ENCODE results near the gene STK38. TPM values are rescaled to one million over a fixed set of nuclear protein-coding genes. Genes with fewer than 3 reads are reported as not detected.

The STK38 gene
- total and polyA plus RNA-seq, 2 of the 13 experiments (the other 11 are each of a cell fraction or from before 2014, with no cell fraction given): 10.3 to 20.7 TPM

DNA sequence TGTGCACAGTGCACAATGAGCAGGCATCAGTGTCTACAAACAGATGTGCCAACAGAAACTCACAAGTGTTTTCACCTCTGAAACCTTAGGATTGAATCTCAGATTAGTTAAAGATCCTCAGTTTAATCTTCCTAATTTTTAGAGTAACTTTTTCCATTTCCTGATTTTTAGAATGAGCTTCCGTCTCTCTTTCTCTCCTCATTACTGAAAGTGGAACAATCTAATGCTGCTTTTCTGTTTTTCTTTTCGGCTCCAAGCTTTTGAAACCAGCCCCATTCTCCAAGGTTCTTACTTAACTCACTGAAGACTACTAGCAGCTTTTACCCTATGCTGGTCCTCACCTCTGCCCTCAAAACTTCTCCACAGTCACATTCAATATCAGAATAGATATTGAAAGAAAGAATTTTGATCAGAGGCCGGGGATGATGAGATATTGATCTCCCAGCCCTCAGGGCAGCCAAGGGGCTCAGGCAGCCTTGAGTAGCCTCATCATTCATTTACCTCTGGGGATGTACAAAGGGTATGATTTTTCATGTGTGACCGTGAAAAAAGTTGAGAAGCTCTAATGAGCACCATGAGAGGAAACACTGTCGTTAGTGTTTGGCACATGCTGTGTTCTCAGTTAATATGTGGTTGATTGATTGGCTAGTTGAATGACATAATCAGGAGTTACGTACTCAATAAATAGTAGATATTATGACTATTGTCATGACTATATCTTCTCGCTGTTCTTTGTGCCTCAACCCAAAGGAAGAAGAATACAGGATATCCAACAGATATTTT is 11.9 kb upstream of the STK38 start:
- Histone ChIP-seq H3K4me1 (ENCODE audit: insufficient read depth, low read length) (peaks cover 30% of the 10 kb centered on the region), H3K27ac (ENCODE audit: extremely low read length, insufficient read depth, low read length) (no peak overlapping the region), H3K4me3 (replicated peaks in 1 of 3; ENCODE audit: insufficient read depth in 1 of 3, low read depth in 2 of 3, low read length in 3 of 3) (no peak overlapping the region), H3K79me2 (ENCODE audit: insufficient read depth, low read length) (no peaks in the 10 kb centered on the region), H3K9me3 (ENCODE audit: low read length) (no peaks in the 10 kb centered on the region), H4K20me1 (ENCODE audit: insufficient read depth, low read length) (no peaks in the 10 kb centered on the region), H2AFZ (ENCODE audit: low read length) (no peak overlapping the region), H3K36me3 (replicated peaks in 1 of 2; ENCODE audit: control insufficient read depth in 1 of 2, insufficient read depth in 2 of 2, low read length in 2 of 2) (no peaks in the 10 kb centered on the region), H3K27me3 (ENCODE audit: control insufficient read depth in 1 of 2, insufficient read depth in 2 of 2, low read length in 2 of 2) (no peaks in the 10 kb centered on the region; a peak in 1 of 5 replicates), H3K9ac (ENCODE audit: insufficient read depth, low read depth, low read length) (no peak overlapping the region), H3K4me2 (ENCODE audit: low read depth, low read length) (no peak overlapping the region)
- ATAC-seq (no peak), FAIRE-seq (no peak), DNase-seq (ENCODE audit: low spot score) (no peak)
- POLR2A ChIA-PET: no interaction called here
- WGBS (ENCODE audit: low lambda C conversion rate): 40% methylated on average over 7 of the region's 7 CpGs
- intact Hi-C loops (cut with micrococcal nuclease; ENCODE audit: unreplicated experiment): no loop called here
- in situ Hi-C loops (cut with HindIII; ENCODE audit: extremely low pct_ligation_motif_present, low pct_unique_long_range_greater_than_20kb): no loop called here
- BruUV-seq (replicated peaks): no TSS peak
- CTCF ChIA-PET (ENCODE audit: low intra/inter-chr PET ratio, low total read pairs): no interaction called here
- TF ChIP-seq EZH2 (conservative IDR thresholded peaks at IDR 0.05; ENCODE audit: low read depth, low read length): no peak
- TF ChIP-seq TCF7L2 (IDR thresholded peaks at IDR 0.05; ENCODE audit: low read depth, low read length): no peak
- TF ChIP-seq ASH2L (IDR thresholded peaks at IDR 0.05; ENCODE audit: insufficient read length, low read depth, low read length): no peak
- TF ChIP-seq GABPB1 (CRISPR knock-in tag; IDR thresholded peaks at IDR 0.05): no peak
- TF ChIP-seq NRL (CRISPR knock-in tag; IDR thresholded peaks at IDR 0.05; ENCODE audit: borderline replicate concordance): no peak
- TF ChIP-seq ZNF510 (CRISPR knock-in tag; IDR thresholded peaks at IDR 0.05; ENCODE audit: low read depth): no peak
- no peak for TF ChIP-seq ZNF720 (CRISPR knock-in tag; IDR thresholded peaks at IDR 0.05)
- no peak for TF ChIP-seq KDM5A (IDR thresholded peaks at IDR 0.05; ENCODE audit: borderline replicate concordance, low read length)
- TF ChIP-seq ZNF24 (IDR thresholded peaks at IDR 0.05): no peak
- TF ChIP-seq SMC3 (IDR thresholded peaks at IDR 0.05; ENCODE audit: low read length): no peak
- TF ChIP-seq, protein P1, sequence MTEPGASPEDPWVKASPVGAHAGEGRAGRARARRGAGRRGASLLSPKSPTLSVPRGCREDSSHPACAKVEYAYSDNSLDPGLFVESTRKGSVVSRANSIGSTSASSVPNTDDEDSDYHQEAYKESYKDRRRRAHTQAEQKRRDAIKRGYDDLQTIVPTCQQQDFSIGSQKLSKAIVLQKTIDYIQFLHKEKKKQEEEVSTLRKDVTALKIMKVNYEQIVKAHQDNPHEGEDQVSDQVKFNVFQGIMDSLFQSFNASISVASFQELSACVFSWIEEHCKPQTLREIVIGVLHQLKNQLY (CRISPR knock-in tag; IDR thresholded peaks at IDR 0.05): no peak
- no peak for TF ChIP-seq PRDM10 (CRISPR knock-in tag; IDR thresholded peaks at IDR 0.05; ENCODE audit: low read depth)
- TF ChIP-seq, protein P2, sequence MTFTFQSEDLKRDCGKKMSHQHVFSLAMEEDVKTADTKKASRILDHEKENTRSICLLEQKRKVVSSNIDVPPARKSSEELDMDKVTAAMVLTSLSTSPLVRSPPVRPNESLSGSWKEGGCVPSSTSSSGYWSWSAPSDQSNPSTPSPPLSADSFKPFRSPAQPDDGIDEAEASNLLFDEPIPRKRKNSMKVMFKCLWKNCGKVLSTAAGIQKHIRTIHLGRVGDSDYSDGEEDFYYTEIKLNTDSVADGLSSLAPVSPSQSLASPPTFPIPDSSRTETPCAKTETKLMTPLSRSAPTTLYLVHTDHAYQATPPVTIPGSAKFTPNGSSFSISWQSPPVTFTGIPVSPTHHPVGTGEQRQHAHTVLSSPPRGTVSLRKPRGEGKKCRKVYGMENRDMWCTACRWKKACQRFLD (CRISPR knock-in tag; IDR thresholded peaks at IDR 0.05; ENCODE audit: borderline replicate concordance): no peak
- no peak for TF ChIP-seq ZNF770 (CRISPR knock-in tag; IDR thresholded peaks at IDR 0.05)
- no peak for TF ChIP-seq TMF1 (CRISPR knock-in tag; IDR thresholded peaks at IDR 0.05; ENCODE audit: low read depth)
- TF ChIP-seq ZNF549 (CRISPR knock-in tag; IDR thresholded peaks at IDR 0.05): no peak
- TF ChIP-seq ZSCAN22 (CRISPR knock-in tag; IDR thresholded peaks at IDR 0.05): no peak
